ENCODE results near the gene RPH3AL.
"Not testable (repeated sequence)": the region's sequence is repeated elsewhere in the genome, so short reads cannot be mapped to it uniquely, and the experiment has no call there.

Gene RPH3AL

GRCh38 chr17:180381-181244 lies 172.0 kb downstream of the RPH3AL start:
- DNase-seq (ENCODE audit: low read depth in 2 of 2), result no peak

- no peak for DNase-seq (ENCODE audit: low read depth in 2 of 2)
These were observed 172.7 kb downstream of the RPH3AL start for GRCh38 chr17:179781-180380.

- DNase-seq (ENCODE audit: low read depth in 2 of 2), result no peak
These were observed 173.6 kb downstream of the RPH3AL start for GRCh38 chr17:179066-179432.

GRCh38 chr17:178292-179065 lies 174.1 kb downstream of the RPH3AL start:
- no peak for DNase-seq (ENCODE audit: low read depth in 2 of 2)

GRCh38 chr17:177762-178161 lies 174.8 kb downstream of the RPH3AL start:
- DNase-seq (ENCODE audit: low read depth in 2 of 2), result no peak

GRCh38 chr17:177155-177554 lies 175.5 kb downstream of the RPH3AL start:
- no peak for DNase-seq (ENCODE audit: low read depth in 2 of 2)

- no peak for DNase-seq (ENCODE audit: low read depth in 2 of 2)
These were observed 179.3 kb downstream of the RPH3AL start for GRCh38 chr17:173166-173911.

- no peak for DNase-seq (ENCODE audit: low read depth in 2 of 2)
These were observed 180.2 kb downstream of the RPH3AL start for GRCh38 chr17:172401-172800.

GRCh38 chr17:171871-172270 lies 180.7 kb downstream of the RPH3AL start:
- no peak for DNase-seq (ENCODE audit: low read depth in 2 of 2)

GRCh38 chr17:170130-170670 lies 182.4 kb downstream of the RPH3AL start:
- no peak for DNase-seq (ENCODE audit: low read depth in 2 of 2)

GRCh38 chr17:168614-169013 lies 184.0 kb downstream of the RPH3AL start:
- DNase-seq (ENCODE audit: low read depth in 2 of 2), result not testable (repeated sequence)

- DNase-seq (ENCODE audit: low read depth in 2 of 2), result no peak
These were observed 186.7 kb downstream of the RPH3AL start for GRCh38 chr17:165939-166338.

- DNase-seq (ENCODE audit: low read depth in 2 of 2), result no peak
These were observed 188.0 kb downstream of the RPH3AL start for GRCh38 chr17:164303-165235.

GRCh38 chr17:163514-164098 lies 189.0 kb downstream of the RPH3AL start:
- no peak for DNase-seq (ENCODE audit: low read depth in 2 of 2)

GRCh38 chr17:162689-163088 lies 189.9 kb downstream of the RPH3AL start:
- no peak for DNase-seq (ENCODE audit: low read depth in 2 of 2)
